HCT116 (cell line): ENCODE results near the gene NTN5. TPM values are rescaled to one million over a fixed set of nuclear protein-coding genes. Genes with fewer than 3 reads are reported as not detected.

ENCODE experiments used
- ATAC-seq: fragments of 200-7000 bp; cut with Tn5 transposase; 2 replicates; pipeline ENCODE4 v1.9.1; 2020; ENCODE audit warnings: mild to moderate bottlenecking, moderate library complexity
- BruUV-seq: library from RNA; stranded (reverse); fragments of 400-500 nt; replicated peaks from 2 replicates; lab custom pipeline; 2021; lab: Mats Ljungman, UMichigan
- CTCF ChIA-PET: fragments of 300-600 bp; sonication (Branson Sonifier 250); formaldehyde crosslinking; loops from one replicate; lab custom pipeline; 2021; ENCODE audit warnings: antibody characterized with exemption; lab: Charles Lee
- POLR2A ChIA-PET: fragments of 300-600, 350-600 bp; sonication (Branson Sonifier 250); formaldehyde crosslinking; loops from one replicate; lab custom pipeline; 2021; ENCODE audit warnings: antibody characterized with exemption; lab: Charles Lee
- RAD21 ChIA-PET, 2 experiments: fragments of 300-600 bp; sonication (Branson Sonifier 250); formaldehyde crosslinking; loops; one replicate each; lab custom pipeline; 2023; ENCODE audit warnings: low total read pairs in 2 of 2; ENCODE audit not compliant: uncharacterized antibody in 2 of 2, unreplicated experiment in 2 of 2, low non-redundant PET in 1 of 2; lab: Charles Lee
- DNase-seq: peaks from one replicate; pipeline ENCODE4 v3.0.0-alpha.2; 2010; ENCODE audit warnings: low read depth, low spot score
- H2AFZ ChIP-seq: fragments of 200-600 bp; shearing (Covaris generic), sonication (generic); 2 replicates; pipeline ENCODE4 v1.6.1; 2017; ENCODE audit warnings: low read depth, mixed run types, mixed read lengths, antibody characterized with exemption, low read length; ENCODE audit not compliant: poor library complexity, severe bottlenecking
- H3K27ac ChIP-seq: 2 replicates; pipeline ENCODE4 v1.5.1; 2012; ENCODE audit warnings: low read depth, low read length
- H3K27me3 ChIP-seq: fragments of 200-600 bp; sonication (generic); 2 replicates; pipeline ENCODE4 v1.6.1; 2016; ENCODE audit warnings: mixed run types, low read length, mixed read lengths; ENCODE audit not compliant: insufficient read depth
- H3K36me3 ChIP-seq, 2 experiments: fragments of 200-500 bp in 1 of 2; fragments of 200-600 bp in 1 of 2; sonication (Bioruptor generic) in 1 of 2; sonication (generic) in 1 of 2; 2 replicates each; pipeline versions ENCODE4 v1.5.1 to v1.6.1; 2014 to 2016; ENCODE audit warnings: low read length in 2 of 2, inconsistent platforms in 1 of 2, mixed read lengths in 1 of 2, mixed run types in 1 of 2; ENCODE audit not compliant: insufficient read depth in 2 of 2, control insufficient read depth in 1 of 2
- H3K4me1 ChIP-seq, 2 experiments: fragments of 200-600 bp in 1 of 2; sonication (generic) in 1 of 2; 2 replicates each; pipeline versions ENCODE4 v1.5.1 to v1.6.1; 2012 to 2017; ENCODE audit warnings: low read length in 2 of 2, inconsistent platforms in 1 of 2, mild to moderate bottlenecking in 1 of 2, mixed read lengths in 1 of 2, mixed run types in 1 of 2, moderate library complexity in 1 of 2; ENCODE audit not compliant: insufficient read depth in 2 of 2, control insufficient read depth in 1 of 2
- H3K4me2 ChIP-seq: fragments of 200-600 bp; sonication (generic); 2 replicates; pipeline ENCODE4 v1.6.1; 2017; ENCODE audit warnings: mixed run types, low read length, mixed read lengths
- H3K4me3 ChIP-seq, 2 experiments: fragments of 200-600 bp in 1 of 2; sonication (generic) in 1 of 2; replicated peaks in 1 of 2; 2 replicates each; pipeline ENCODE4 v1.5.1; 2011 to 2016; ENCODE audit warnings: low read length in 2 of 2, control low read depth in 1 of 2, low read depth in 1 of 2, mild to moderate bottlenecking in 1 of 2, mixed read lengths in 1 of 2, mixed run types in 1 of 2
- H3K79me2 ChIP-seq: fragments of 200-600 bp; sonication (generic); 2 replicates; pipeline ENCODE4 v1.6.1; 2017; ENCODE audit warnings: mild to moderate bottlenecking, mixed run types, low read length, moderate library complexity, mixed read lengths; ENCODE audit not compliant: insufficient read depth
- H3K9ac ChIP-seq: fragments of 200-600 bp; sonication (generic); 2 replicates; pipeline ENCODE4 v1.6.1; 2016; ENCODE audit warnings: low read length, mixed read lengths
- H3K9me2 ChIP-seq: fragments of 200-600 bp; sonication (generic), shearing (Covaris generic); 2 replicates; pipeline ENCODE4 v1.6.1; 2017; ENCODE audit warnings: mixed run types, mild to moderate bottlenecking, moderate library complexity; ENCODE audit not compliant: insufficient read depth
- H3K9me3 ChIP-seq, 2 experiments: fragments of 200-500 bp in 1 of 2; fragments of 200-600 bp in 1 of 2; sonication (Bioruptor generic) in 1 of 2; sonication (generic) in 1 of 2; 2 replicates each; pipeline ENCODE4 v1.6.1; 2014 to 2017; ENCODE audit warnings: low read length in 2 of 2, mixed read lengths in 2 of 2, inconsistent platforms in 1 of 2, low read depth in 1 of 2, mild to moderate bottlenecking in 1 of 2, mixed run types in 1 of 2, moderate library complexity in 1 of 2; ENCODE audit not compliant: control insufficient read depth in 1 of 2, insufficient read depth in 1 of 2
- H4K20me1 ChIP-seq: fragments of 200-600 bp; sonication (generic), shearing (Covaris generic); 2 replicates; pipeline ENCODE4 v1.6.1; 2017; ENCODE audit warnings: mixed run types, mild to moderate bottlenecking, moderate library complexity; ENCODE audit not compliant: insufficient read depth
- ATF3 ChIP-seq: IDR thresholded peaks from 2 replicates; pipeline ENCODE4 v1.6.1; 2012
- ELF1 ChIP-seq: IDR thresholded peaks from 2 replicates; pipeline ENCODE4 v1.6.1; 2012; ENCODE audit warnings: low read depth, borderline replicate concordance
- POLR2A ChIP-seq: IDR thresholded peaks from 2 replicates; pipeline ENCODE4 v1.7.0; 2011; ENCODE audit warnings: borderline replicate concordance; ENCODE audit not compliant: insufficient read depth, insufficient read length; ENCODE audit errors: extremely low read depth
- POLR2AphosphoS5 ChIP-seq: IDR thresholded peaks from 2 replicates; pipeline ENCODE4 v1.6.1; 2011; ENCODE audit warnings: mild to moderate bottlenecking, low read depth, low read length, moderate library complexity
- YY1 ChIP-seq: IDR thresholded peaks from 2 replicates; pipeline ENCODE4 v1.6.1; 2011; ENCODE audit warnings: low read length, low read depth, moderate library complexity, mild to moderate bottlenecking; ENCODE audit not compliant: insufficient replicate concordance; ENCODE audit errors: extremely low read depth
- intact Hi-C: fragments of 100-400 bp; cut with micrococcal nuclease; formaldehyde crosslinking; loops from 2 replicates; pipeline ENCODE4 v1.10.0; 2022
- total RNA-seq: library from RNA; stranded (reverse); gene quantifications from one replicate; pipeline ENCODE4 v1.2.1, GENCODE V29; 2021; ENCODE audit not compliant: unreplicated experiment
- TF ChIP-seq, protein P1 (sequence below), 3 experiments: fragments of 200-600 bp in 1 of 3; sonication (generic) in 1 of 3; IDR thresholded peaks in 2 of 3; conservative IDR thresholded peaks in 1 of 3; 2 replicates each; pipeline ENCODE4 v1.5.1; 2012 to 2017; ENCODE audit warnings: low read depth in 2 of 3, low read length in 2 of 3, antibody characterized with exemption in 1 of 3, borderline replicate concordance in 1 of 3, control low read depth in 1 of 3, mild to moderate bottlenecking in 1 of 3, mixed read lengths in 1 of 3, mixed run types in 1 of 3, moderate library complexity in 1 of 3; ENCODE audit not compliant: insufficient read depth in 1 of 3

Gene NTN5
- total RNA-seq, 1 experiment from 2014 or later, result 3.1 TPM

- peaks cover 4 to 11% of the 10 kb centered on the region in 2 experiments; a peak in 3 of 4 replicates for H3K4me1 ChIP-seq
- no peak overlapping the region for H3K9ac ChIP-seq
- no TSS peak for BruUV-seq
- no peak for ATAC-seq
- no peak overlapping the region for H3K27ac ChIP-seq
- DNase-seq, result no peak
- intact Hi-C loops, result no loop called here
- no peak overlapping the region for H2AFZ ChIP-seq
- H3K4me2 ChIP-seq, result no peak overlapping the region
- ChIA-PET POLR2A (interaction anchor here (0.7 to 0.8 kb wide), 2 partner anchors 10 to 16 kb away, joined by 3 read pairs; partner anchors contain the start of gene FUT2), RAD21 (no interaction called here), CTCF (no interaction called here)
- H4K20me1 ChIP-seq, result no peaks in the 10 kb centered on the region
- no peak overlapping the region for H3K4me3 ChIP-seq
- H3K9me2 ChIP-seq, result no peaks in the 10 kb centered on the region
- peaks cover 3 to 15% of the 10 kb centered on the region in 2 experiments; a peak in 2 of 4 replicates for H3K36me3 ChIP-seq
- TF ChIP-seq POLR2AphosphoS5 (no peak), ELF1 (no peak), YY1 (no peak), POLR2A (no peak)
- no peaks in the 10 kb centered on the region for H3K27me3 ChIP-seq
- H3K79me2 ChIP-seq, result no peaks in the 10 kb centered on the region
- H3K9me3 ChIP-seq, result no peaks in the 10 kb centered on the region
Measured at GRCh38 chr19:48705431-48705830, 32.6 kb upstream of the NTN5 start.

- peaks cover 7 to 15% of the 10 kb centered on the region in 2 experiments for H3K4me1 ChIP-seq
- no peaks in the 10 kb centered on the region for H4K20me1 ChIP-seq
- H3K36me3 ChIP-seq, result peaks cover 3 to 15% of the 10 kb centered on the region in 2 experiments; a peak in 2 of 4 replicates
- CTCF ChIA-PET, result no interaction called here
- no peak for TF ChIP-seq ATF3
- TF ChIP-seq, protein P1, sequence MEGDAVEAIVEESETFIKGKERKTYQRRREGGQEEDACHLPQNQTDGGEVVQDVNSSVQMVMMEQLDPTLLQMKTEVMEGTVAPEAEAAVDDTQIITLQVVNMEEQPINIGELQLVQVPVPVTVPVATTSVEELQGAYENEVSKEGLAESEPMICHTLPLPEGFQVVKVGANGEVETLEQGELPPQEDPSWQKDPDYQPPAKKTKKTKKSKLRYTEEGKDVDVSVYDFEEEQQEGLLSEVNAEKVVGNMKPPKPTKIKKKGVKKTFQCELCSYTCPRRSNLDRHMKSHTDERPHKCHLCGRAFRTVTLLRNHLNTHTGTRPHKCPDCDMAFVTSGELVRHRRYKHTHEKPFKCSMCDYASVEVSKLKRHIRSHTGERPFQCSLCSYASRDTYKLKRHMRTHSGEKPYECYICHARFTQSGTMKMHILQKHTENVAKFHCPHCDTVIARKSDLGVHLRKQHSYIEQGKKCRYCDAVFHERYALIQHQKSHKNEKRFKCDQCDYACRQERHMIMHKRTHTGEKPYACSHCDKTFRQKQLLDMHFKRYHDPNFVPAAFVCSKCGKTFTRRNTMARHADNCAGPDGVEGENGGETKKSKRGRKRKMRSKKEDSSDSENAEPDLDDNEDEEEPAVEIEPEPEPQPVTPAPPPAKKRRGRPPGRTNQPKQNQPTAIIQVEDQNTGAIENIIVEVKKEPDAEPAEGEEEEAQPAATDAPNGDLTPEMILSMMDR (IDR thresholded peaks at IDR 0.05 in 2 of 3, conservative IDR thresholded peaks at IDR 0.05 in 1 of 3; ENCODE audit: borderline replicate concordance in 1 of 3, insufficient read depth in 1 of 3, low read depth in 2 of 3, low read length in 2 of 3), result no peak
- TF ChIP-seq, all 23 proteins: peak for 0
- H3K79me2 ChIP-seq, result peaks cover 4% of the 10 kb centered on the region; the same call in 1 of the 2 replicates
- BruUV-seq, result no TSS peak
- no peak for ATAC-seq
- H2AFZ ChIP-seq, result no peak overlapping the region
- no peaks in the 10 kb centered on the region for H3K27me3 ChIP-seq
- H3K9me2 ChIP-seq, result no peaks in the 10 kb centered on the region
- RAD21 ChIA-PET, result no interaction called here
- intact Hi-C loops, result no loop called here
- POLR2A ChIA-PET, result no interaction called here
- no peak overlapping the region for H3K4me3 ChIP-seq
- H3K9me3 ChIP-seq, result no peaks in the 10 kb centered on the region
- no peak overlapping the region for H3K9ac ChIP-seq
- H3K4me2 ChIP-seq, result no peak overlapping the region
- no peak for DNase-seq
- no peak overlapping the region for H3K27ac ChIP-seq
Measured at GRCh38 chr19:48703316-48703715, 30.5 kb upstream of the NTN5 start.
